OCI-M2 (cell line): ENCODE measurements around the gene GOLPH3L.
"Not testable (repeated sequence)": the region's sequence is repeated elsewhere in the genome, so short reads cannot be mapped to it uniquely, and the experiment has no call there.

Experiments used
- DNase-seq: peaks from one replicate; lab custom pipeline; 2025; ENCODE audit not compliant: unreplicated experiment; lab: John Stamatoyannopoulos, UW

The GOLPH3L gene

DNA sequence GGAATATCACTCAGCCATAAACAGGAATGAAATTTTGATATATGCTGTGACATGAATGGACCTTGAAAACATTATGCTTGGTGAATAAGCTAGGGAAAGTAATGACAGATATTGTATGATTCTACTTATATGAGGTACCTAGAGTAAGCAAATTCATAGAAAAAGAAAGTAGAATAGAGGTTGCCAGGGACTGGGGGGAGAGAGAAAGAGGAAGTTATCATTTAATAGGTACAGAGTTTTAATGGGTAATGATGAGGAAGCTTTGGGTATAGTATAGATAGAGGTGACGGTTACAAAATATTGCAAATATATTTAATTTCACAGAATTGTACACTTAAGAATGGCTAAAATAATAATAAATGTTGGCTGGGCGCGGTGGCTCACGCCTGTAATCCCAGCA is 36.4 kb downstream of the GOLPH3L start:
- DNase-seq = no peak

DNA sequence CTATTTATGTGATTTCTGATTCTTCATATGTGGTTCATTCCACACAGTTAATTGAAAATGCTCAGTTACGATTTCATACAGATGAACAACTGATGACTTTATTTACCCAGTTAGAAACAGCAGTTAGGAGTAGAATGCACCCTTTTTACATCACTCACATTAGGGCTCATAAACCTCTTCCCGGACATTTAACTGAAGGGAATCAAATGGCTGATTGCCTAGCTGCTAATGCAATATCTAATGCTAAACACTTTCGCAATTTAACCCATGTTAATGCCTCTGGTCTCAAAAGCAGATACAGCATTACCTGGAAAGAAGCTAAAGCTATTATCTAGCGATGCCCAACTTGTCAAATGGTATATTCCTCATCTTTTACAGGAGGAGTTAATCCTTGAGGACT is 39.9 kb downstream of the GOLPH3L start:
- DNase-seq = not testable (repeated sequence)

DNA sequence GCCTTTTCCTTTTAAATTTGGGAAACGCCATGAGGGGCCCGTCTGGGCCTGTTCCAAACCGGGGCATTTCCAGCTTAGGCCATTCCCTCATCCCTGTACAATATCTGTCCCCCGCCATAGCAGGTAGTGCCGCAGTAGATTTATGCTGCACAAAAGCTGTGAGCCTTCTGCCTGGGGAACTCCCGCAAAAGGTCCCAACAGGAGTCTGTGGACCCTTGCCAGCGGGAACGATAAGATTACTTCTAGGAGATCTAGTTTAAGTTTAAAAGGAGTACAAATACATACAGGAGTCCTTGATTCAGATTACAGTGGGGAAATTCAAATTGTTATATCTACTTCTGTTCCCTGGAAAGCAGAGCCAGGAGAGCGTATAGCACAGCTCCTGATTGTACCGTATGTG is 42.3 kb downstream of the GOLPH3L start:
- not testable (repeated sequence) for DNase-seq

DNA sequence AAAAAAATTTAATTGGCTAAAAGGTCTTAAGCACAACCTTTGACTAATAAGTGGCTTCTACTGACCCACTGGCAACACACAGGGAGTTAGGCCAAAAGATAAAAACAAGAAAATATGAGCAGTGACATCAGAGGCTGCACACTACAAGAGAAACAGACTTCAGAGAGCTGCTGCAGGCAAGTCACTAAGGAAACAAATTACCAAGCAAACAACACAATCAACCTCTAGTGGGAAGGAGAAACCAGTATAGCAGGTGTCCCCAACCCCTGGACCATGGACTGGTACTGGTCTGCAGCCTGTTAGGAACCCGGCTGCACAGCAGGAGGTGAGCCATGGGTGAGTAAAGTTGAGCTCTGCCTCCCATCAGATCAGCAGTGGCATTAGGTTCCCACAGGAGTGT is 46.8 kb downstream of the GOLPH3L start:
- no peak for DNase-seq

GRCh38 chr1:150649441-150650075 is 47.4 kb downstream of the GOLPH3L start:
- no peak for DNase-seq

GRCh38 chr1:150642296-150642695 is 54.7 kb downstream of the GOLPH3L start:
- no peak for DNase-seq

DNA sequence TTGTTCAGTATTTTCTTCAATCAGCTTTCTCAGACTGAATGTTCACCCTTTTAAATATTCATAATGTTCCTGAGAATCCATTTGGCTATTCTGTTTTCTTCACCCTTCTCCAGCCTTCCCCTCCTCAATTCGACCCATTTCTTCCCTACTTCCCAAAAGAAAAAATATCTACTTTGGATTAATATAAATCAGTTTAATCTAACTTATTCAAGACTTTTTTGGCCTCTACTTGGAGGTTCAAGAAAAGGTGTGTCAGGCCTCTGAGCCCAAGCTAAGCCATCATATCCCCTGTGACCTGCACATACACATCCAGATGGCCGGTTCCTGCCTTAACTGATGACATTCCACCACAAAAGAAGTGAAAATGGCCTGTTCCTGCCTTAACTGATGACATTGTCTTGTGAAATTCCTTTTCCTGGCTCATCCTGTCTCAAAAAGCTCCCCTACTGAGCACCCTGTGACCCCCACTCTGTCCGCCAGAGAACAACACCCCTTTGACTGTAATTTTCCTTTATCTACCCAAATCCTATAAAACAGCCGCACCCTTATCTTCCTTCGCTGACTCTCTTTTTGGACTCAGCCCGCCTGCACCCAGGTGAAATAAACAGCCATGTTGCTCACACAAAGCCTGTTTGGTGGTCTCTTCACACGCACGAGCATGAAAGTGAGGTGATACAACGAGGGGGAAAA is 55.7 kb downstream of the GOLPH3L start:
- DNase-seq = not testable (repeated sequence)

DNA sequence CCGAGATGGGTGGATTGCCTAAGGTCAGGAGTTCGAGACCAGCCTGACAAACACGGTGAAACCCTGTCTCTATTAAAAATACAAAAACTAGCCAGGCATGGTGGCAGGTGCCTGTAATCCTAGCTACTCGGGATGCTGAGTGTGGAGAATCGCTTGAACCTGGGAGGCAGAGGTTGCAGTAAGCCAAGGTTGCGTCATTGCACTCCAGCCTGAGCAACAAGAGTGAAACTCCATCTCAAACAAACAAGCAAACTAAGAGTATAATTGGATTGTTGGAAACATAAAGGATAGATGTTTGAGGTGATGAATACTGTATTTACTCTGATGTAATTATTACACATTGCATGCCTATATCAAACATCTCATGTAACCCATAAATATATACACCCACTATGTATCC is 58.5 kb downstream of the GOLPH3L start:
- not testable (repeated sequence) for DNase-seq

DNA sequence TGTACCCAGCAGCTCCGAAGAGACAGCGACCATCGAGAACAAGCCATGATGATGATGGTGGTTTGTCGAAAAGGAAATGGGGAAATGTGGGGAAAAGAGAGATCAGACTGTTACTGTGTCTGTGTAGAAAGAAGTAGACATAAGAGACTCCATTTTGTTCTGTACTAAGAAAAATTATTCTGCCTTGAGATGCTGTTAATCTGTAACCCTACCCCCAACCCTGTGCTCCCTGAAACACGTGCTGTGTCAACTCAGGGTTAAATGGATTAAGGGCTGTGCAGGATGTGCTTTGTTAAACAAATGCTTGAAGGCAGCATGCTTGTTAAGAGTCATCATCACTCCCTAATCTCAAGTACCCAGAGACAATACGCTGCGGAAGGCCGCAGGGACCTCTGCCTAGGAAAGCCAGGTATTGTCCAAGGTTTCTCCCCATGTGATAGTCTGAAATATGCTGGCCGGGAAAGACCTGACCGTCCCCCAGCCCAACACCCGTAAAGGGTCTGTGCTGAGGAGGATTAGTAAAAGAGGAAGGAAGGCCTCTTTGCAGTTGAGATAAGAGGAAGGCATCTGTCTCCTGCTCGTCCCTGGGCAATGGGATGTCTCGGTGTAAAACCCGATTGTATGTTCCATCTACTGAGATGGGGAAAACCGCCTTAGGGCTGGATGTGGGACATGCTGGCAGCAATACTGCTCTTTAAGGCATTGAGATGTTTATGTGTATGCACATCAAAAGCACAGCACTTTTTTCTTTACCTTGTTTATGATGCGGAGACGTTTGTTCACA is 61.9 kb downstream of the GOLPH3L start:
- not testable (repeated sequence) for DNase-seq

GRCh38 chr1:150629115-150629928 is 67.6 kb downstream of the GOLPH3L start, which contains the start of gene ENSA:
TSS of gene ENSA (minus strand) at chr1:150629612. CDS start at chr1:150629470, 142 bp downstream.
- DNase-seq = peak; percentile 89

GRCh38 chr1:150628766-150629114 is 68.2 kb downstream of the GOLPH3L start:
- DNase-seq = no peak

- no peak for DNase-seq
These were observed 69.0 kb downstream of the GOLPH3L start for GRCh38 chr1:150627826-150628410.

GRCh38 chr1:150626150-150626549 is 70.8 kb downstream of the GOLPH3L start:
- no peak for DNase-seq

GRCh38 chr1:150624546-150624945 is 72.4 kb downstream of the GOLPH3L start:
- not testable (repeated sequence) for DNase-seq

- DNase-seq = not testable (repeated sequence)
These were observed 72.8 kb downstream of the GOLPH3L start for GRCh38 chr1:150624134-150624533.

DNA sequence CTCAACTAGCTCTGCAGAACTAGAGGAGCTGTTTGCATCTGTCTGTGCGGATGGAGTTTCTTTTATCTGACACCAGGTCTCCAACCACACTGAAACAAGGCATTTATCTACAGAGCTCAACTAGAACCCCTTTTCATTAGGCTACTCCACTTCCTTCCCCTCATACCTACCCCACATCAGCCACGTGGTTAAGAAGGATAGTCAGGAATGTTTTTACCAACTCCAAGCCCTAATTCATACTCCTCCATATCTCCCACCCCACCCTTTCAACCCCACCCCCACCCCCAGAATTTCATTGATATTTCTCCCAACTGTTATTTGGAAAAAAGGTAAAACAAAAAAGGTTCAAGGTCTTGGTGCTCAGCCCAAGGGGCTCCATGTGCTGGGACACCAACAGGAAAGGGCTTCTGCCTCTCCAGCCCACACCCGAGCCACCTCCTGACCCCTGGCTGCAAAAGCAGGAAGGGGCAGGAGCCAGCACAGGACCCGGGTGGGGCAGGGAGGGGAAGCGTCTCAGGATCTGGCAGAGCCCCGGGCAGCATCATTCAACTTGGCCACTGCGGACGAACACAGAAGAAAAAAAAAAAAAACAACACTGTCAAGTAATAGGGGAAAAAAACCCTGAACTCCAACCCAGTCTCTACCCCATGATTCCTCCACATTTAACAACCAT is 74.5 kb downstream of the GOLPH3L start:
- DNase-seq = no peak

DNA sequence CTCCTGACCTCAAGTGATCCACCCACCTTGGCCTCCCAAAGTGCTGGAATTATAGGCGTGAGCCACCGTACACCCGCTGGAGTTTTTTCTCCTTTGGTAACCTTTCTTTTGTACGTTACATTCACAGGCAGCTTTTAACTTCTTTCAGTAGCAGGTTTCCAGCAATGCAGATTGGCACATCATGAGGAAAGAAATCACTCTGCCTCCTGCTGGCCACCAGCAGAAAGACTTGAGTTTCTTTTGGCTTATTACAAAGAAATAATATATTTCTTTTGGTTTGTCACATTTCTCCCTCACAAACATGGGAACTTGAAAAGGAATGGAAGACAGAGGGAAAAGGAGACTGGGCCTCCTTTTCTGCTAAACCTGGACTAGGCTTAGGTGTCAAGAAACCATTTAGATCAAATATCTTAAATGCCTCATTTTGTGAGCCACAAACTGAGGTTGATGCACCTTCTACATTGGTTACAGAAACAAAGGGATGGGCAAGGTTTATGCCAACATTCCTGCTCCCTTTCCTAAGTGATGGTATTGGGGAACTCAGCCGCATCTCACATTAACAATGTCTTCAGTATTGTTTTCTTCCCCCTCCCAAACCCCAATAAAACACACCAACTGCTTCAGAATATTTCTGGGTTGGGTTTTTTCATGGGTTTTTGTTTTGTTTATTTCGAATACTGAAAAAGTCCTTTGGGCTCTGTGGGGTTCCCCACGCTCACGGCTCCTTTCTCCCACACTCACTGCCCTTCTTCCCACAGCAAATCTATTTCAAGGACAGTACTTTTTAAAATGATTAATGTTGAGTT is 75.3 kb downstream of the GOLPH3L start:
- no peak for DNase-seq

DNA sequence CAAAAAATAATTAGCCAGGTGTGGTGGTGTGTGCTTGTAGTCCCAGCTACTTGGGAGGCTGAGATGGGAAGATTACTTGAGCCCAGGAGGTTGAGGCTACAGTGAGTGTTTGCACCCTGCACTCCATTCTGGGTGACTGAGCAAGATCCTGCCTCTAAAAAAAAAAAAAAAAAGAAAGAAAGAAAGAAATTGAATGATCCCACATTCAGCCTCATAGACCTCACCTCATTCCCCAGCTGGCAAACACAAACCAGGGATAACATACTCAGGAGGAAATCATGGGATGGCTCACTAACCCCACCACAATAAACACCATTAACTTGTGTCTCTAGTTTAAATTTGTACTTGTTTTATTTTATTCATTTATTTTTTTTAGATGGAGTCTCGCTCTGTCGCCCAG is 76.0 kb downstream of the GOLPH3L start:
- no peak for DNase-seq
